GM18867 (cell line): ENCODE data around the gene LZTS3.
A peak's percentile ranks its signal among the peaks of the same experiment; 100 is the strongest.
"Not testable (repeated sequence)": the region's sequence is repeated elsewhere in the genome, so short reads cannot be mapped to it uniquely, and the experiment has no call there.

Experiments
- ATAC-seq: cut with Tn5 transposase; IDR thresholded peaks from one replicate; pipeline ENCODE4 v1.9.1; 2021; ENCODE audit warnings: mild to moderate bottlenecking, moderate library complexity; ENCODE audit not compliant: unreplicated experiment

LZTS3 gene

DNA sequence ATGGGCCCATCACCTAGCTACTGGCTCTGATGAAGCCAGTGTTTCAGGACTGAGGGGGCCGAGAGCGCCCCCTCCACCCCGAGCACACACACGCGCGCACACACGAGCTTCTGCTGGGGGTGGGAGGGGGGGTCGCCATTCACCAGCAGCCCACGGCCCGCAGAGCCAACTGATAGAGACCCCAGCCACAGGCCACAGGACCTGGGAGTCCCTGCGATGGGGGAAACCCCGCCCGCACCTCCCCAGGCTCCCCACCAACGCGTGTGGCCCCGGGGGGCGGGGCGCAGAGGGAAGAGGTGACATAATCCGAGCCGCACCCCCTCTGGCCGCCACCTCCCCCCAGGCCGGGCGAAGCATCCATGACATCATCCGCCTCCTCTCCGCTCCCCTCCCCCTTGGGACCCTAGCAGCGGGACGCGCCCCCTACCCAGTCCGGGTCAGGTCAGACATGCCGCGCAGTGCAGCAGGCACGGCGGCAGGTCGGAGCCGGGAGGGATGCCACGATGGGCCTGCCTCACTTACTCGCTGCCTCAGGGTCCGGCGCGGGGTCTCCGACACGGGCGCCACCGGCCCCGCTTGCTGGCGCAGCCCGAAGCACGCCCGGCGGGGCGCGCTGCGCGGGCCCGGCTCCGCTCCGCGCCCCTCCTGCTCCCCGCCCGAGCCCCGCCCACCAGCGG, at the start of gene LZTS3:
Gene LZTS3, minus strand, starts transcription at position 617 of the 677 bp plus-strand sequence. CDS start 6,386 bp downstream, outside the sequence.
- ATAC-seq: peak; percentile 40

DNA sequence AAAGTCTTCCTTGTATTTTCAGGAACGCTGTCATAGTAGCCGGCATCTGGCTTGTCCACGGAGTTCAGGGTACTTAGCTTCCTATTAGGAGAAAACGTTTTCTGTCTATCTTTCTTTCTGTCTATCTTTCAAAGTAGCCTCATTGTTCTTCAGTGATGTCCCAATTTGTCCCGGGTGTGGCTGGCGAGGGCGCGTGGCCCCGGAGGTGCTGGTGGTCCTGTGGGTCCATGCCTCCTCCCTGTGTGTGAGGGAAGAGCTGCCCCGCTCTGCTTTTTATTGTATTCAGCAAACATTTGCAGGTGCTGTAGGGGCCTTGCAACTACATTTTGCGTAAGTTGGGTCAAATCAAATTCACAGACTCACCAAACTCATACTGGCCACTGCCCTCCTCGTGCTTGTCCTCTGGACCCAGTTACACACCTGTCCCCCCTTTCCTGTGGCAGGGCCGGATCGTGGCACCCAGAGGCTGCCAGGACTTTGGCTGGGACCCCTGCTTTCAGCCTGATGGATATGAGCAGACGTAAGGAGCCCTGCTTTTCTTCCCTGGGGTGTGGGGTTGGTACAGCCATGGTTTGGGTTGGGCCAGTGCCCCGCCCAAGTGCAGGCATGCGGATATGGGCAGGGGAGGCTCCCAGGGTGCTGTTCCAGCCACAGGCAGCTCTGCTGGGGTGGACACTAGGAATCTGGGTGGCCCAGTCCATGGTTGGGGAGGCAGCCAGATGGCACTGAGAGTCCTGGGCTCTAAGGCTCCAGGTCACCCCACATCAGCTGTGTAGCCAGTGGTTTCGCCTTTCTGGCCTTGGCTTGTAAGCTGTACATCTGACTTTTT, 48.3 kb upstream of the LZTS3 start:
- ATAC-seq: no peak

DNA sequence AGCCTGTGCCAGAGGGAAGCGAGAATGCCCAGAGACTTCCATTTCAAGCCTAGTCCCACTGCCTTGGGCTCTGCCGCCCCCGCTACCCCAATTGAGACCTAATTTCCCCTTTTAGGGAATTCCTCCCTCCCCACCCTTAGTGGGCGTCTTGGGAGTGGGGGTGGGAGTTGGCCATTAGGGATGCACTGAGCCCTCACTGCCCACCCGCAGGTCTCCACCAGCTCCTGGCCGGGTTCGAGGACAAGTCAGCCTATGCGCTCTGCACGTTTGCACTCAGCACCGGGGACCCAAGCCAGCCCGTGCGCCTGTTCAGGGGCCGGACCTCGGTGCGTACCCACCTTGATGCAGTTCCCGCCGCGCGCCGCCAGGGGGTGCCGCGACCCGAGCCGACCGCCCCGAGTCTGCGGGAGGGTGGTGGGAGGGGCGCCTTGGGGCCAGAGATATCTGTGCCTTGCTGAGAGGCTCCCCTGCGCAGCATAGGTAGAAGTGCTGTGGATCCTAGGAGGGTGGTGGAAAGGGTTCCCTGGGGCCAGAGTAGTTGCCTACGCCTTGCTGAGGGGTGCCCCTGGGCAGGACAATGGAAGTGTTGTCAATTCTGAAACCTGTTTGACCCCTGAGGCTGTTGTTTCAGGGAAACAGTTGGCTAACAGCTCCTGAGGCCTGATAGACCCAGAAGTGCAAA, 45.1 kb upstream of the LZTS3 start:
- ATAC-seq: peak; percentile 67

DNA sequence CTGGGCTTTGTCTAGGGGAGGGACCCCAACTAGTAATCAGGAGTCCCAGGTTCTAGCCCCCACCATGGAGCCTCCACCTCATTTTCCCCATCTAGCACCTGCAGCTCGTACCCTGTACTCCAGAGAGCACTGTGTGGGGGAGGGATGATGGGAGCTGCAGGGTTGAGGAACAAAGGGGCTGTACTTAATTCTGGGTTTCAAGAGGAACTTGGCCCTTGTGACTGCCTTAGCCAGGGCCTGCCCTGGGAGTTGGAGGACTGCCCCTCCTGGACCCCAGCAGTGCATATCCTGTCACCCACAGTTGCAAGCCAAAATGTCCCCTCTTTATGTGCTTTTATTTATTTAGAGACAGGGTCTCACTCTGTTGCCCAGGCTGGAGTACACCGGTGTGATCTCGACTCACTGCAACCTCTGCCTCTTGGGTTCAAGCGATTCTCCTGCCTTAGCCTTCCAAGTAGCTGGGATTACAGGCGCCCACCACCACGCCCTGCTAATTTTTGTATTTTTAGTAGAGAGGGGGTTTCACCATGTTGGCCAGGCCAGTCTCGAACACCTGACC, 42.1 kb upstream of the LZTS3 start:
- ATAC-seq: not testable (repeated sequence)

DNA sequence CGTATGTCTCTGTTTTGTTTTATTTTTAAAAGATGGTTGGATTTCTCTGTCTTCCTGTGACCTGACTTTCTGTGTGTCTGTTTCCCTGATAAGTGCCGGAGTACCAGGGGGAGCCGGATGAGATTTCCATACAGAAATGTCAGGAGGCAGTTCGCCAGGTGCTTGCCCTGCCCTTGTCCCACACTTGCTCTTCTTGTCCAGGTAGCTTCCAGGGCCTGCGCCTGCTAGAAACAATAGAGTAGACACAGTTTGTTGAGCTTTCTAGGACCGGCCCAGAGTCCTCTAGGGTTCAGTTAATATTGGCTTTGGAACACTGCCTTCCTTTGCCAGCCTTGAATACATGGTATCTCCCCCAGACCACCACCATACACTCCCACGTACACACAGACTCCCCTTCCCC, 39.9 kb upstream of the LZTS3 start:
- no peak for ATAC-seq

DNA sequence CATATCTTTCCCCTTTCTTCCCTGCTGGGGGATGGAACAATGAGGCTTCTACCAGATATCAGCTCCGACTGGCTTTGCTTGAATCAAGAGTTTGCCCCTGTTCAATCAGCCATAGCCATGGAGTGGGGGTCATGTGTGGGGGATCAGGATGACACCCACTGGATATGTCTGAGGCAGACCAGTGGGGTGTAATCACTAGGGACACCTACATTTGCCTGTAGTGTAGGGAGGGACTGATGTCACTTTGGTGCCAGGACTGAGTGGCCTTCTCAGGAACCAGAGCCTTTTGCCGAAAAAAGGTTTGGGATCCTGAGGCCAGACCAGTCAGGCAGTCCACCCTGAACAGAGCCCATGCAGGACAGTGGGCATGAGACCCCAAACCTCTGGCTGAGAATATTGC, 37.0 kb upstream of the LZTS3 start:
- ATAC-seq: no peak

DNA sequence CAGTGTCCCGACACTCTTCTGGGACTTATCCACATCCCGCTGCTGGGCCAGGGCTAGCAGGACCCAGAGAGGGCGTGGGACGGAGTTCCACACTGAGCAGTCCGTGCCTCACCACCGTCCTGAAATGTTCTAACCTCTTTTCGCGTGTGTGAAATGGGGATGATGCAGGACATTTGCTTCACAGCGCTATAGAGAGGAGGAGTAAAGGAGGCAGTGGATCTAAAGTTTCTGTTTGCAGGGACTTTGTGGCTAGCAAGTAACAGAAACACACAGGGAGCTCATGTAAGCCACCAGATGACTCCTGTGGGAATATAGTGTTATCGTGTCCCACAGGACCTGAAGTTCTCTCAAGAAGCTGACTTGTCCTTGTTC, 36.6 kb upstream of the LZTS3 start:
- no peak for ATAC-seq

DNA sequence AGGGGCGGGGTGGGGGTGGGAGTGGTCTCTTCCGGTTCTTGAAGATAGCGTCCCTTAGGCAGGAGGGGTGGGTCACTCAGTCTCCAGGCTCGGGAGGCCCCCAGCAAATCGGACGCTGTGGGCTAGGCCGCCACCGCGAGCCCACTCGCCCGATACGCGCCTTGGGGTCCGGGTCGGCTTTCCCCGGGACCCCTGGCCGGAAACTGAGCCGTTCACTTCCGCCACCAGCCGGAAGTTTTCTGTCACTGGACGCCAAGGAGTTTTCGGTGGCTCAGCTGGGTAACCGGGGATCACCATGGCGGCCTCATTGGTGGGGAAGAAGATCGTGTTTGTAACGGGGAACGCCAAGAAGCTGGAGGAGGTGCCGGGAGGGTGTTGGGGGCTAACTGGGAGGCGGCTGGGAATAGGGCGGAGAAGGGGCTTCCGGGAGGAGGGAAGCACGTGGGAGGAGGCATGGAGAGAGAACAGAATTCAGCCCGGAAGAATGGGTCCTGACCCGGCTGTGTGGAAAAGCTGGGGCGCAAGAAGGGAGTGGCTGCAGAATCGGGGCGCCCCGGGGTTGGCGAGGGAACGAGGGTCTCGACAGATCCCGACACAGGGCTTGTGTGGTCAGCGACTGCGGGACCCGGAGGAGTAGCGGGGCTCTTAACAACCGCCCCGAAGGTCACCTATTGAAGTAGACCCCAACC, 36.1 kb upstream of the LZTS3 start, which contains the start of gene ITPA:
Gene ITPA, plus strand, starts transcription at position 242 of the 689 bp plus-strand sequence. Its CDS starts 54 bp downstream, at position 296.
- no peak for ATAC-seq

DNA sequence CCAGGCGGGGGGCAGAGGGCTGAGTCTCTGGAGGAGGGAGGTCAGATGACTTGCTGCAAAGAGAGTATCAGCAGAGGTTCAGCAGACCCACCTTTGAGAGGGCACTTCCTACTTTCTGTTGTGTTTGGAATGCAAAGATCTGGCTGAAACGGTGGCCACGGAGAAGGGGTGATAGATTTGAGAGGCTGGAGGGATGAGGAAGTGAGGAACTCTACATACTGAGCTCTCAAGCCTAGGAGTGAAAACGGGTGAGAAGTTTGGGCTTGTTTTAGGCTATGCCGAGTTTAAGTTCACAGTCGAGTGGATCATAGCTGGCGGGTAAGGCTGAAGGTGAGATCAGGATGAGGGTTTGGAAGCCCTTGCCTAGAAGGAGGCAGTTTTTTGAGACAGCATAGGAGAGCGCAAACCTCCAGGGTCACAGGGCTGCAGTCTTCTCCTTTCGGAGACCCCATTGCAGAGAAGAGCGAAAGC, 35.5 kb upstream of the LZTS3 start:
- no peak for ATAC-seq

DNA sequence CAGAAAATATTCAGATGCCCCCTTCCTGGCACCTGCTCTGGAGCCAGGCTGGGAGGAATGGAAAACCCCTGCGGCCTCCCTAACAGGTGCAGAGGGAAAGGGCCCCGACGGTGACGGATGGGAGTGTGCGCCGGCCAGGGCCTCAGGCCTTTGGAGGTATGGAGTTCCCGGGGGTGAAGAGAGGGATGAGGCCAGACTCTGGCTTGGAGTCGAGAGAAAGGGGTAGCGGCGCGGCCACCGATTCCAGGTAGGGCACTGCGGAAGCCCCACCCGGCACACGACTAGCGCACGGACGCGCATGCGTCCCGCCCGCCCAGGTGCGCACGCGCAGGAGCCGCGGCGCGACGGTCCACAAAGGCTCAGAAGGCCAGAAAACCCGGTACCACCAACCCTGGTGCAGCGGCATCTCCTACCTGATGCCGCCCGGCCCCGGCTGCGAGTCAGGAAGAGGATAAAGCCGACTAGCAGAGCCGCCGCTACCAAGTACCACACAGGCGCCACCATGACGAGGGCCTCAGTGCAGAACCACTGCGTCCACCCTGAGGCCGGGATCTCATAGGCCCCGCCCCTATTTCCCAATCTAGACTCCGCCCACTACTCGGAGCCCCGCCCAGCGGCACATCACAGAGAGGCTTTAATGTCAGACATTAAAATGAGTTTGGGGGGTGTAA, 30.9 kb upstream of the LZTS3 start, which contains the start of gene DDRGK1:
Gene DDRGK1, minus strand, starts transcription at position 559 of the 671 bp plus-strand sequence. Its CDS starts 55 bp downstream, at position 504.
- ATAC-seq: peak; percentile 79

DNA sequence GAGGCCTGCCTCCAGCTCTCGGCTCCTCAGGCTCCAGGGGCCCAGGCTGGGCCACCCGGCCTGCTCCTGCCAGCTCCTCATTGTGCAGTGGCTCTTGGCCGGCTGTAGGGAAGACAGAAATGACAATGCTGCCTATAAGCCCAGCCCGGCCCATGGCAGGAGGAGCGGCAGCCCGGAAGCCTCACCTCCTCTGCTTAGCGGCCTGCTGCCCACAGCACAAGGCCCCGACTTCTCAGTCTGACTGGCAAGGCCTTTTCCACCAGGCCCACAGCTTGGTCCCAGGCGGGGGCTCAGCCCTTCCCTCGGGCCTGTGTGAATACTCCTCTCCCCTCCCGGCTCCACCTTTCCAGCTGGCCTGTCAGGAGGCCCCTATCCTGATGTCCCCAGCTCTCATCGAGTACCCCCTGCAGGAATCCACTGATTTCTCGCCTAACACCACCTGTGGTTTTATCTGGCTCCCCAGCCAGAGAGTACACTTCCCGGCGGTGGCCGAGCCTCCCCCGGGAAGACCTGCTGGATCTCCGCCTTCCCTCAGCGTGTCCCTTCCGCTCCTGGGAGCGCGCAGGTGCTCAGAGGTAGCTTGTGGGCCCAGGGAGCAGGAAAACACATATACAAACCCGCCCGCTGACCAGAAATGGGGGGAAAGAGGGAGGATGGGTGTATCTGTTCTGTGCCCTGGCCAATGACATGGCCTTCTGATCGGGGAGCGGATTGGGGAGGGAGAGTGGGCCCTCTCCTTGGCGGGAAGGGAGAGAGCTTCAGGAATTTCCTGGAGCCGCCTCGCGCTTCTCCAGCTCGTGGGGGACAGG, 30.2 kb upstream of the LZTS3 start:
- ATAC-seq: peak; percentile 11

DNA sequence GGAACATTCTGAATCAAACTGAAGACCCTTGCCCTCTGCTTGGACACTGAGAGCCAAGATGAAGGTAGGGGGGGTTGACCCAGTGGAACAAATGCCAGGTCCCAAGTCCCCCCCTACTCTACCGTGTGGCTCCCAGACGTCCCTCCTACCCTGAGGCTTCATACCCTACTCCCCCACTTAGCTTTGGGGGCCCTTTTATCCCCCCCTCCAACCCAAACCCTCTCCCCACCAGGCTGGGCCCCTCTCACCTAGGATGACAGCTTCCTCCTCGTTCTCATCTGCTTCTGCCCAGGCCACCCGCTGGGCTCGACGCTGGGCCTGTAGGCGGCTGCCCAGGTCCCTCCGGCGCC, 29.6 kb upstream of the LZTS3 start:
- ATAC-seq: no peak

DNA sequence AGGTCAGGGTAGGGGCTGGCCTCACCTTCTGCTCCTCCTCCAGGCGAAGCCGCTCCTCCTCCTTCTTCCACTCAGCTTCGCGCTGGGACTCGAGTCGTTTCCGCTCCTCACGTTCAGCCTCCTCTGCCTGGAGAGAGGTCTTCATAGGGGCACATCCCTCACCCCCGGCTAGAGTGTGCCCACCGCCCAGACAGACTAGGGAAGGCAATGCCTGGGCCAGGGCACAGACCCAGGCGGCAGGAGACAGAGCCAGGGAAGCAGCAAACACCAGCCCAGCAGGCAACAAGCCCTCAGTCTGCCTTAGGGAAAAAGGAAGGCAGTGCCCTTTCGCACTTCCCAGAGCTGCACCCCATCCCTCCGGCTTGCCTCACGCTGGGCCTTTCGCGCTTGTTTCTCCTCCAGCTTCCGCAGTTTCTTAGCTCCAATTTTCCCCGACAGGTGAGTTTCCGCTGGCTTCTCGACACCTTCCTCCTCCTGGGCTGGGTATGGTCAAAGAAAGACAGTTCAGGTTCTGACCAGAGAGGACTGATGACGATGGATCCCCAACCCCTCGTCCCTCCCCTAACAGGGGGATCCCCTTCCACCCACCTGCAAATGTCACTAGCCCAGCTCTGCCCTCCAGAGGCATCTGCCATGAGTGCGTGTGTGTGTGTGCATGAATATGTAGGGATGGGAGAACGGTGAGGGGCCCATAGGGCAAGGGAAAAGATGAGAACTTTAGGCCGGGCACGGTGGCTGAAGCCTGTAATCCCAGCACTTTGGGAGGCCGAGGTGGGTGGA, 26.8 kb upstream of the LZTS3 start:
- no peak for ATAC-seq

DNA sequence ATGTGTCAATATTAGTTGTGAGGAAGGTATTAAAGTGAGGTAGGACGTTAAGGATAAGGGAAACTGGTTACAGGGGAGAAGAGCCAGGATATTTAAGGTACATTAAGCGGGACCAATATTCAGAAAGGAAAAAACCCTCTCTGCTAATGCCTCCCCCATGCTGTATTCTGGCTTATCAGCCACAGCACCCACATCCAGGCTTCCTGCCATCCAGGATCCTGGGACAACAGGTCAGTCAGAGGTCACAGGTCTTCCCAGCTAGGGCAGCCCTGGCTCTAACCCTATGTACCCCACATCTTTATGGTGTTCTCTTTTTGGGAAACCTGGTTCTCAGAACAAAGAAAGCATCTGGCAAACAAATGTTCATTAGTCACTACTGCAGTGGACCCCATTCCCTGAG, 25.9 kb upstream of the LZTS3 start:
- no peak for ATAC-seq

DNA sequence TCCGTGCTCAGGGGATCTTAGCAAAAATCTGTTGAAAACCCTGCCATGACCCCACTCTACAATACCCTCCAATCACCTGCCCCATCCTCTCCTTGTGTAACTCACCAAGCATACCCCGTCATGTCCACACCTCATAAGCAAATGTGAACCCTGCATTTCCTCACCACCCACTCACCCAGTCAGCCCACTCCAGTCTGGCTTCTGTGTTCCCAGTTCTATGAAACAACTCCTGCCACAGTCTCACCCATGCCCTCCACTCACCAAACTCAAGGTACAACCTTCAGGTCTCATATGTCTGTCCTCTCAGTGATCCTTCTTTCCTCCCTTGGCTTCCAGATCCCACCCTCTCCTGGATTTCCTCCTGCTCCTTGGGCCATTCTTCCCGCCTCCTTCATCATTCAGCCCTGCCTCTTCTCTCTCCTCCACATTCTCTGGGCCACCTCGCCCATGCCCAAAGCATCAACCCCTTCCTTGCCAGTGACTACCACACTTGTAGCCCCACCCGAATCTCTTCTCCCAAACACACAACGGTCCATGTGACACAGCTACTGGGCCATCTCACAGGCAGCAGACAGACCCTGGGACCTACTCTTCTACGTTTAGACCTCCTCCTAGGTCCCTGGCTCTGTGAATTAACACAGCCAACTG, 22.4 kb upstream of the LZTS3 start:
- no peak for ATAC-seq

DNA sequence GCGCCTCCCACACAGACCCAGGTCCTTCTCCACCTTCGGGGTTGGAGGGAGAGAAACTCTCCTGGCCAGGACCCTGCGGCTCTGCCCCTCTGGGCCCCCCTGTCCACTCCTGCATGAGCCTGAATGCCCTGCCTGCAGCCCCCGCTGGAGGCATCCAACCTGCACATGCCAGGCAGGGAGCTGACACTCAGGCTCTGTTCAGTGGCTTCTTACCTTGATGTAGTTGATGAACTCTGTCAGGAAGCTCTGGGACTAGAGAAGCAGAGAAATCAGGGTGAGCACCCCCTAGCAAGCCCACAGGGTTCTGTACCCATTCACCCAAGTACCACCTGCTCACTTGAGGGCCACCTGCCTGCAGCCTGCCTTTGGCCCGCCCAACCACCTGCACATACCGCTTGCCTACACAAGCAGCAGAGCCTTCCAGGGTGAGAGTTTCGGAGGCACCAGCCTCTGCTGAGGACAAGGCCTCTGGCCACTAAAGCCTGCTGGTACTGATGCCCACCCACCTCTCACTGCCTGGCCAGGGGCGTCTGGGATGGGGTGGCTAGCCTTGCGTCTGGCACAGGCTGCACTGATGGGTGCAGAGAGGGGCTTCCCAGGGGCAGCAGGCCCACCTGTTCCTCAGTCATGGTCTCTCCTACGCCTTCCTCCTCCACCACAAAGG, 21.4 kb upstream of the LZTS3 start:
- ATAC-seq: no peak

DNA sequence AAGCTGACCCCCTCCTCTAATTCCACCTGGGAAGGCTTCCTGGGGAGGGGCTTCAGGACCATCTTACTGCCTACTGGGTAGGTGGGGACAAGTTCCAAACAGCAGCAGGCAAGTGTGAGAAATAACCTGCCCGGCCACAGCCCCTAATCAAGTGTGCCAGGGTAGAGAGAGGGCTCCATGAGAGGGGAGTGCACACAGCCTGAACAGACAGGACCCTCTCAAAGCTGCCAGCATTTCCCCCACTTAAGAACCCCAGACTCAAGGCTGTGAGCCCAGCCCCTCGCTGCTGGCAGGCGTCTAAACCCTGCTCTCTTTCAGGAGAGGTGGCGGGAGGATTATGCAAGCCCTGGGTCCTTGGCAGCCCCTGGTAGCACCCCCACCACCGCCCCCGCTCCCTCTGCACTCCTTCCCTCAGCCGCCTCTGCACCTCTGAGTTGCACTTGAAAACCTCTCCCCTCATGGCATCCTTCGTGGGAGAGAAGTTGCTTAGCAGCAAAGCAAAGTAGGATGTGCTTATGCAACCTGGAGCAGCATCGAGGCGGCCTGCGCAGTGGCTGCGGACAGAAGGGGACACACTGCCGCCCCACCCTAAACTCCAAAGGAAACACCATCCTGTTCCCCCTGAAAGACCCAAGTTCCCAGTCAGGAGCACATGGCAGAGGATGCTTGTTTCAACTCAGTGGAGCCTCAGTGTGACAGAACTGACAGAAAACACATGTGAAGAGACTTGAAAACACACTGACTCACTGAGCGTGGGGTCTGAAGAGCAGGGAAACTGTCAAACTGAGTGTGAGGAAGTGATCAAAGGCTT, 20.7 kb upstream of the LZTS3 start:
- no peak for ATAC-seq
